Sigmoid colon (tissue), 4 donors: ENCODE measurements around the gene SMIM17.

Source experiments
- CTCF ChIP-seq, 4 experiments: fragments of 450-650 bp in 3 of 4; fragments of 200-600 bp in 1 of 4; IDR thresholded peaks; one replicate each; pipeline ENCODE4 v1.5.1; 2016 to 2019; ENCODE audit warnings: antibody characterized with exemption in 4 of 4, mild to moderate bottlenecking in 3 of 4, moderate library complexity in 2 of 4
- EP300 ChIP-seq, 4 donors: sonication (generic); formaldehyde crosslinking; IDR thresholded peaks; one replicate each; pipeline ENCODE4 v1.6.1; 2017; ENCODE audit warnings: antibody characterized with exemption in 4 of 4

- TF ChIP-seq EP300 (IDR thresholded peaks at IDR 0.05) (no peak), CTCF (IDR thresholded peaks at IDR 0.05) (no peak)
These were observed at the start of gene SMIM17 for GRCh38 chr19:56642711-56643459.
